Osteocyte (in vitro differentiated cells): ENCODE results near the gene KRT82. TPM values are rescaled to one million over a fixed set of nuclear protein-coding genes. Genes with fewer than 3 reads are reported as not detected.

Source experiments
- DNase-seq: peaks from one replicate; pipeline ENCODE4 v3.0.0; 2021; ENCODE audit warnings: mixed read lengths; ENCODE audit not compliant: unreplicated experiment; ENCODE audit errors: extremely low spot score
- H3K27ac Mint-ChIP-seq: one replicate; pipeline ENCODE4 v1.8.0; 2021; ENCODE audit warnings: mild to moderate bottlenecking, mixed read lengths; ENCODE audit not compliant: unreplicated experiment
- H3K27me3 Mint-ChIP-seq: one replicate; pipeline ENCODE4 v1.8.0; 2021; ENCODE audit warnings: mixed read lengths; ENCODE audit not compliant: unreplicated experiment
- H3K36me3 Mint-ChIP-seq: one replicate; pipeline ENCODE4 v1.8.0; 2021; ENCODE audit warnings: mixed read lengths; ENCODE audit not compliant: unreplicated experiment
- H3K4me1 Mint-ChIP-seq: one replicate; pipeline ENCODE4 v1.8.0; 2021; ENCODE audit warnings: mixed read lengths; ENCODE audit not compliant: unreplicated experiment
- H3K4me3 Mint-ChIP-seq: one replicate; pipeline ENCODE4 v1.8.0; 2021; ENCODE audit warnings: mild to moderate bottlenecking, moderate library complexity, mixed read lengths; ENCODE audit not compliant: unreplicated experiment
- H3K9me3 Mint-ChIP-seq: one replicate; pipeline ENCODE4 v1.8.0; 2021; ENCODE audit warnings: mixed read lengths; ENCODE audit not compliant: unreplicated experiment
- CTCF ChIP-seq: fragments of 200-600 bp; sonication (generic); IDR thresholded peaks from 2 replicates; pipeline ENCODE4 v1.5.0; 2021; ENCODE audit warnings: antibody characterized with exemption, mild to moderate bottlenecking, moderate library complexity
- total RNA-seq: library from RNA; stranded (reverse); gene quantifications from 2 replicates; pipeline ENCODE4 v1.2.1, GENCODE V29; 2021

The KRT82 gene
- total RNA-seq, 1 donor from 2014 or later: not detected

- no peak for TF ChIP-seq CTCF
- H3K27ac Mint-ChIP-seq: no peak overlapping the region
- H3K27me3 Mint-ChIP-seq: peaks cover 40% of the 10 kb centered on the region
- no peak overlapping the region for H3K4me3 Mint-ChIP-seq
- no peaks in the 10 kb centered on the region for H3K36me3 Mint-ChIP-seq
- H3K9me3 Mint-ChIP-seq: no peaks in the 10 kb centered on the region
- peaks cover 11% of the 10 kb centered on the region for H3K4me1 Mint-ChIP-seq
- DNase-seq: no peak
Observed at GRCh38 chr12:52418576-52419110, 12.5 kb upstream of the KRT82 start.

GRCh38 chr12:52417740-52418139 is 11.6 kb upstream of the KRT82 start:
- Mint-ChIP-seq H3K27me3 (peaks cover 33% of the 10 kb centered on the region), H3K36me3 (no peaks in the 10 kb centered on the region), H3K4me1 (peaks cover 11% of the 10 kb centered on the region), H3K4me3 (no peak overlapping the region), H3K27ac (no peak overlapping the region), H3K9me3 (no peaks in the 10 kb centered on the region)
- TF ChIP-seq CTCF: no peak
- DNase-seq: no peak

GRCh38 chr12:52416795-52417194 is 10.7 kb upstream of the KRT82 start:
- Mint-ChIP-seq H3K9me3 (no peaks in the 10 kb centered on the region), H3K27me3 (peaks cover 24% of the 10 kb centered on the region), H3K27ac (no peak overlapping the region), H3K4me3 (no peak overlapping the region), H3K4me1 (peaks cover 11% of the 10 kb centered on the region), H3K36me3 (no peaks in the 10 kb centered on the region)
- TF ChIP-seq CTCF: no peak
- no peak for DNase-seq

- Mint-ChIP-seq H3K27ac (no peak overlapping the region), H3K4me1 (peaks cover 11% of the 10 kb centered on the region), H3K4me3 (no peak overlapping the region), H3K9me3 (no peaks in the 10 kb centered on the region), H3K36me3 (no peaks in the 10 kb centered on the region), H3K27me3 (peaks cover 17% of the 10 kb centered on the region)
- TF ChIP-seq CTCF: no peak
- no peak for DNase-seq
Observed at GRCh38 chr12:52415870-52416750, 10.0 kb upstream of the KRT82 start.

GRCh38 chr12:52414936-52415335 is 8.8 kb upstream of the KRT82 start:
- H3K4me1 Mint-ChIP-seq: peaks cover 11% of the 10 kb centered on the region
- H3K9me3 Mint-ChIP-seq: no peaks in the 10 kb centered on the region
- TF ChIP-seq CTCF: no peak
- no peaks in the 10 kb centered on the region for H3K36me3 Mint-ChIP-seq
- no peak overlapping the region for H3K4me3 Mint-ChIP-seq
- no peak for DNase-seq
- peaks cover 10% of the 10 kb centered on the region for H3K27me3 Mint-ChIP-seq
- no peak overlapping the region for H3K27ac Mint-ChIP-seq
